Astrocyte of the cerebellum (primary cell): ENCODE data around the gene RAB3D.
"Not testable (repeated sequence)": the region's sequence is repeated elsewhere in the genome, so short reads cannot be mapped to it uniquely, and the experiment has no call there.

Source experiments
- DNase-seq: peaks from one replicate; pipeline ENCODE4 v3.0.0-alpha.2; 2011; ENCODE audit warnings: low read depth
- H3K4me3 ChIP-seq: 2 replicates; pipeline ENCODE4 v1.5.1; 2011; ENCODE audit warnings: mild to moderate bottlenecking, low read depth, low read length, moderate library complexity
- in situ Hi-C: cut with HindIII; loops from 2 replicates; pipeline ENCODE4 v1.10.0; 2017; ENCODE audit warnings: low sequenced_read_pairs
- TF ChIP-seq, protein P1 (sequence below): IDR thresholded peaks from 2 replicates; pipeline ENCODE4 v1.5.1; 2012; ENCODE audit warnings: low read length, low read depth, moderate library complexity, mild to moderate bottlenecking; ENCODE audit errors: missing control alignments

RAB3D gene

DNA sequence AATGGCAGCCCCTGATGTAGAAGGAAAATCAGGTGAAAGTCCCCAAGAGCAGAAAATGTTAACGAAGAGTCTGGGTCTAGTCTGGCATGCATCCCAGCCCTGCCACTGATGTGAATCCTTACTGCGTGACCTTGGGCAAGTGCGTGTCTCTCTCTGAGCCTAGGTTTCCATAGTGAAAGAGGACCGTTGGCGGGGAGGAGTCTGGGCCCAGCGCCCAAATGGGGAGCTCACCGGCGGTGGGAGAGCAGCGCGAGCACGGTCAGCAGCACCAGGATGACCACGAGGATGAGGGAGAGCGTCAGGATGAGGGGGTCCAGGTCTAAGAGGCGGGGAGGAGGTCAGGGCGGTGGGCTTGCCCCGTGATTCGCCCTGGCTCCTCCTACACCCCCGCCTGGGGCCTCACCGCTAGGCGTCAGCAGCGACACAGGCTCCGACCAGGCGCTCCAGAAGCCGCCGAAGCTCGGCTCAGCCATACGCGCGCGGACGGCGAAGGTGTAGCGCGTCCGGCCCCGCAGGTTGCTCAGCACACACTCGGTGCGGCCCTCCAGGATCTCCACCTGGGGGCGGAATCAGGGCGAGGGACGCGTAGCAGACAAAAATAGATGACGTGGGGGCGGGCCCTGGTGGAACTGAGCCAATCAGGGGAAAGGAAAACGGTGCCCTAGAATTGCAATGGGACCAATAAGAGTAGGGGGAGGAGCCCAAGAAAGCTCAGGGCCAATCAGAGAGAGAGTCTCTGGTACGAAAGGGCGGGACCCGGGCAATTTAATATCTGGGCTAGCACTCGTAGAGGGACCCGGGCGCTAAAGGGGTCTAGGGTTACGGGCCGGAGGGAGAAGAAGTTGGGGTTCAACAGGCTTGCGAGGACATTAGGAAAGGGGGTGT is 41.4 kb upstream of the RAB3D start:
- H3K4me3 ChIP-seq: peak overlapping the region; percentile 54
- peak; percentile 85 for DNase-seq
- TF ChIP-seq, protein P1, sequence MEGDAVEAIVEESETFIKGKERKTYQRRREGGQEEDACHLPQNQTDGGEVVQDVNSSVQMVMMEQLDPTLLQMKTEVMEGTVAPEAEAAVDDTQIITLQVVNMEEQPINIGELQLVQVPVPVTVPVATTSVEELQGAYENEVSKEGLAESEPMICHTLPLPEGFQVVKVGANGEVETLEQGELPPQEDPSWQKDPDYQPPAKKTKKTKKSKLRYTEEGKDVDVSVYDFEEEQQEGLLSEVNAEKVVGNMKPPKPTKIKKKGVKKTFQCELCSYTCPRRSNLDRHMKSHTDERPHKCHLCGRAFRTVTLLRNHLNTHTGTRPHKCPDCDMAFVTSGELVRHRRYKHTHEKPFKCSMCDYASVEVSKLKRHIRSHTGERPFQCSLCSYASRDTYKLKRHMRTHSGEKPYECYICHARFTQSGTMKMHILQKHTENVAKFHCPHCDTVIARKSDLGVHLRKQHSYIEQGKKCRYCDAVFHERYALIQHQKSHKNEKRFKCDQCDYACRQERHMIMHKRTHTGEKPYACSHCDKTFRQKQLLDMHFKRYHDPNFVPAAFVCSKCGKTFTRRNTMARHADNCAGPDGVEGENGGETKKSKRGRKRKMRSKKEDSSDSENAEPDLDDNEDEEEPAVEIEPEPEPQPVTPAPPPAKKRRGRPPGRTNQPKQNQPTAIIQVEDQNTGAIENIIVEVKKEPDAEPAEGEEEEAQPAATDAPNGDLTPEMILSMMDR: peak; percentile 71
- in situ Hi-C loops: no loop called here

GRCh38 chr19:11379857-11380350 is 40.4 kb upstream of the RAB3D start:
- in situ Hi-C loops: no loop called here

GRCh38 chr19:11379269-11379845 is 39.9 kb upstream of the RAB3D start:
- H3K4me3 ChIP-seq, in situ Hi-C loops: not testable (repeated sequence)

More at GRCh38 chr19:11379857-11380350, 40.4 kb upstream of the RAB3D start:
- H3K4me3 ChIP-seq: no peak overlapping the region
- TF ChIP-seq, protein P1: no peak
- no peak for DNase-seq

DNA sequence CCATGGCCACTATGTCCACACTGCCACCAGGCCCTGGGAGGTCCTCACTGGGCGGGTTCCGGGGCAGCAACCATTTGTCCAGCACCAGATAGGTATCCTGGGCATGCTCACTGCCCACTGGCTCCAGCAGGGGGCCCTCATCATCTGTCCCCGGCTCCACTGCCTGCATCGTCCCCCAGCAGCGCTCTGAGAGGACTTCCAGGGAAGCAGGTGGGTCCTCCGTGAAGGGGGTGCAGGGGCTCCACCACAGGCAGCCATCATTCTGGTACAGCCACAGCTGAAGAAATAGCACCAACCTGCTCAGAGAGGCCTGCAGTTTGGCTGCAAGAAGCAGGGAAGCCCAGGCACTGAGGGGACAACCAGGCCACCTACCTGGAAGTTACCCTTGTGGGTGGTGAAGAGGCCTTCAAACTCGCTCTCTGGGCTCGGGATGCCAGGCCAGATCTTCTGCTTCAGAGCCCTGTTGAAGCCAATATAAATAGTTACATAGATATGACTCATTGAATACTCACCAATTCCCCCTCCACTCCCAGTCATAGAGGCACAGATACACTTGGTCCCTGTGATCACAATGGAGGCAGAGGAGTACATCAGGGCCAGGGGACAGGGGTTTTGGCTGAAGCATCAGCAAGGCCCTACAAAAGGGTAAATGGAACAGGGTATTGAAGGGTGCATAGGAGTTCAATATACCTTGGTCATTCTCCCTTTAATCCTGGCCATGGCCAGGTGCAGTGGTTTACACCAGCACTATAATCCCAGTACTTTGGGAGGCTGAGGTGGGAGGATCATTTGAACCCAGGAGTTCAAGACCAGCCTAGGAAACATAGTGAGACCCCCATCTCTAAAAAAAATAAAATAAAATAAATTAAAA is 39.1 kb upstream of the RAB3D start:
- no peak for DNase-seq
- no peak overlapping the region for H3K4me3 ChIP-seq
- TF ChIP-seq, protein P1: peak; percentile 61
- in situ Hi-C loops: no loop called here

More at GRCh38 chr19:11379269-11379845, 39.9 kb upstream of the RAB3D start:
- DNase-seq: not testable (repeated sequence)

DNA sequence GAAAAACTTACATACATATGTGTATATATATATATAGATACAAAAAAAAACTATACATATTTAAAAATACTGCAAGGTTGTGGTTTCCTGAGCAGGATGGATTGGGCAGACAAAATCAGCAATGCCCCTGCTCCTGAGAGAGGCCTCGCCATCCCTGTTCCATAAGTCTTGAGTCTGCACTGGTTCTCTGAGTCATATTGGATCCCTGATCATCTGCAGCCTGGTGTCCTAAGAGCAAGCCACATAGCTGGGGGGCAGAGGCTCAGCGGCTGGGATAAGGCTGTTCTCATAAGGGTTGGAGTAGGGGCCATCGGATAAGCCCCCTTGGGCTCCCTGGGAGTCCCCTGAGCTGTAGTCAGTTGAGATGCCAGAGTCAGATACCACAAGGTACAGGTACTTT is 38.3 kb upstream of the RAB3D start:
- no peak for DNase-seq
- in situ Hi-C loops: no loop called here
- TF ChIP-seq, protein P1: no peak
- H3K4me3 ChIP-seq: no peak overlapping the region

DNA sequence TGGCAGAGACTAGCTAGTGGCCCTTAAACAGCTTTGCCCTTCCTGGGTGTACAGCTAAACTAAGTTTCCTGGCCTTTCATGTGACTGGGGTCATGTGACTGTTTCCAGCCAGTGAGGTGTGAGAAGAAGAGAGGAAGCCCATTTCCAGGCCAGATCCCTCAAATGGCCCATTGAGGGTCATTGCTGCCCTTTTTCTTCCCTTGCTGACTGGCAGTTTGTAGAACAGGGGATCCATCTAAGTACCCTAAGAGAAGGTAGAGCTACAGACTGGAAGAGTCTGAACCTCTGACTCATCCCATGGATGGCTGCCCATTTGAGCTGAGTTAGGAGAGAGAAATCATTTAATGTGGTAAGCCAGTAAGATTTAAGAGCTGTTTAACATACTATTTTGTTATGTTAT is 37.8 kb upstream of the RAB3D start:
- TF ChIP-seq, protein P1: no peak
- in situ Hi-C loops: no loop called here
- H3K4me3 ChIP-seq: no peak overlapping the region
- peak; percentile 87 for DNase-seq
